Stimulated activated CD8-positive, alpha-beta memory T cell treated with anti-CD3 and anti-CD28 coated beads, Interleukin-4, amount 100 ng/mL, for 4 hours (primary cell): Measurements from ENCODE around the gene KRT222.
A peak's percentile ranks its signal among the peaks of the same experiment; 100 is the strongest.

ENCODE experiments used
- DNase-seq, 2 donors: peaks; one replicate each; pipeline ENCODE4 v3.0.0-alpha.2; 2020; ENCODE audit warnings: low read depth in 2 of 2, low spot score in 1 of 2

KRT222 gene

DNA sequence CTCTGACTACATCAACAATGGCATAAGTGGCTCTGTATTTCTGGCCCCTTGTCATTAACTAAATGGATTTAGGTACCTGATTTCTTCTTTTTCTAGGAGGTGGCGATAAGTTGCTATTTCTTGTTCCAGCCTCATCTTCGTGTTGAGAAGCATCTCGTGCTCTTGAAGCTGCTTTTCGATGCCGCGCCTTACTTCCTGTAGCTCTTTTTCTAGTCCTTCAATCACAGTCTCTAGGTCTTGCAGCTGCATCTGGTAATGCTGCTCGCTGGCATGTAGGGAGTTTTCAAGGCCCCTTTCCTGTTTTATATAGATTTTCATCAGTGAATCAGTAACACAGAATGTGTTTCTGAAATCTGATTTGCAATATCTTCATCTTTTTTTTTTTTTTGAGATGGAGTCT lies 5.1 kb downstream of the KRT222 start:
- no peak for DNase-seq

- no peak for DNase-seq
These were observed 6.6 kb downstream of the KRT222 start for GRCh38 chr17:40658396-40658795.

GRCh38 chr17:40651939-40652338 lies 13.0 kb downstream of the KRT222 start:
- no peak for DNase-seq

GRCh38 chr17:40648384-40648968 lies 16.5 kb downstream of the KRT222 start:
- DNase-seq = no peak

- peak; percentile 37 to 49 for DNase-seq
These were observed 17.2 kb downstream of the KRT222 start, which contains the start of gene SMARCE1 for GRCh38 chr17:40647624-40648383. Gene SMARCE1, minus strand, starts transcription at chr17:40647818. Its CDS starts 2,016 bp downstream, at chr17:40645802.

- peak in 1 of 2 donors; percentile 17 for DNase-seq
These were observed 18.0 kb downstream of the KRT222 start for GRCh38 chr17:40646791-40647623.

DNA sequence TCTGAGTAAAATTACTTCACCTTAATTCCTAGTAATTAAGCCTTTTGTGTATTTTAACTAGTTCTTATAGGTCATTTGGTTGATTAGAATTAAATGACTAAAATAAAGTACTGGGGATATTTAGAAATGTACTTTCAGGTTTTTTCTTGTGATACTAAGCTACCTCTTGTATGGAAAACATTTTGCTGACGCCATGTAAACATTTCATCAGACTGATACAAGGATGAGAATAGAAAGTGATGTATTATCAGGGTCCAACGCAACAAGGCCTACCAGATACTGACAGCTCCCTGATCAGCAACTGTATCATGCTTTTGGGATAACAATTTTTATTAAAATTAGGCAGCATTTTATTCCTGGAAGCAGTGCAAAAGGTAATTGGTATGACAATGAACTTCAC lies 19.0 kb downstream of the KRT222 start:
- DNase-seq = no peak

- no peak for DNase-seq
These were observed 19.7 kb downstream of the KRT222 start for GRCh38 chr17:40645291-40645690.

GRCh38 chr17:40637931-40638330 lies 27.0 kb downstream of the KRT222 start:
- no peak for DNase-seq

DNA sequence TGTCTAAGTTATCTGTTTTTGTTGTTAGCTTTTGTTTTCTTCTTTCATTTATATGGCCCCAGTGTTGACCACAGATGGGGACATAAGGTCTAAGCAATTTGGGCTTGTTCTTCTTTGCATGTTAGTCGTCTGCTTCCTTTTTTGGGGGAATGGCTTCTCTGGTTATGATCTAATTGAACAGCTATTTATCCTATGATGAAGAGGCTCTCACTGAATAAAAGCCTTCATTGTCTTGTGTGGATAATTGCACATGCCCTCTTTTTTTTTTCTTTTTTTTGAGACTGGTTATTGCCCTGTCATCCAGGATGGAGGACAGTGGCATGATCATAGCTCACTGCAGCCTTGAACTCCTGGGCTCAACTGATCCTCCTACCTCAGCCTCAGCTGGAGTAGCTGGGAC lies 31.1 kb downstream of the KRT222 start:
- no peak for DNase-seq

DNA sequence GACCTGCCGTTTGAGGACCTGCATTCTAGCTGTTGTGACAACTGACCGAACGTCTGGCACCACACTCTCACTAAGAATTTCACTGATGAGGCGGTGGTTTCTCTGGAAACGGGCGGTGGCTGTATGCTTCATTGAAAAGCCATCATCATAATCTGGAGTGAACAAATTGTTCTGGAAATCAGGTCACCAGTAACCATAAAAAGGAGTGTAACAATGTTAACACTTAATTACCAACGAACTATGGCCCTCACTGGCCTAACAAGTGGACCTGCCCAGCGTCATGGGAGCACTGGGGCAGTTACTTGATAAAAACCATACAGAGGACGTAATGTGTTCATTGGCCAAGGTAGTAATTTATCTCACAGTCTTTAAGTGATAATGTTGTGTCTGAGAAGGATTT lies 32.8 kb downstream of the KRT222 start:
- DNase-seq = no peak

DNA sequence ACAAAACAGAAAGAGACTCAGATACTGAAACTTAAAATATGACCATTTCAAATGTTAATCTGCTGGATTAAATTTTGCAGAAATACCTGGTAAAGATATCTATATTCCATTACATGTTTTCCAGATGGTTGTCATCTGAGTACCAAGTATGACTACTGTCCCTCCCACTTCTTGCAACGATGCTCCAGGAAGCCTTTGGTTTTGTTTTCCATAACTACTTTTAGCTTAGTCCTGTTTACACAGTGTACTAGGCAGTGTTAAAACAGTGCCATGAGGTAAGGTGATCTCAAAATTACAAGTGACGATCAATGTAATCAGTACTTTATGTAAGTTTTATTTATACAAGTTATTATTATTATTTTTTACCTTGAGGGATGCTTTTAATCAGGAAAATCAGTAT lies 35.1 kb downstream of the KRT222 start:
- no peak for DNase-seq

DNA sequence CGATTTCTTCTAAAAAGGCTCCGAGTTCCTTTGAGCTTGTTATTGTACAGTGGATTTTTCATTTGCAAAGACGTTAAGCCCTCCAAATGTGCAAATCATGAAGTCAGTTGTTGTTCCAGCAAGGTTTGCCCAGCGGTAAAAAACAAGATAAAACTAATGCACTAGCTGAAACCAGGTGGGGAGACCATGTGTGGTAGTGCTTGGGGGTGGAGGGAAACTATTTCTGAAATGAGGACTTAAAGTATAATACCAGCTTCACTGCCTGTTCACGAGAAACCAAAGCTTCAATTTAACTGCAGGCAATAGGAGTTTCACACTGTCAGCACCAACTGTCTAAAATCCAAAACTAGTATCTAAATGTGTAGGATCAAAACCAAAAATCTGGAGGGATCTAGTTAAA lies 39.7 kb downstream of the KRT222 start:
- DNase-seq = no peak

DNA sequence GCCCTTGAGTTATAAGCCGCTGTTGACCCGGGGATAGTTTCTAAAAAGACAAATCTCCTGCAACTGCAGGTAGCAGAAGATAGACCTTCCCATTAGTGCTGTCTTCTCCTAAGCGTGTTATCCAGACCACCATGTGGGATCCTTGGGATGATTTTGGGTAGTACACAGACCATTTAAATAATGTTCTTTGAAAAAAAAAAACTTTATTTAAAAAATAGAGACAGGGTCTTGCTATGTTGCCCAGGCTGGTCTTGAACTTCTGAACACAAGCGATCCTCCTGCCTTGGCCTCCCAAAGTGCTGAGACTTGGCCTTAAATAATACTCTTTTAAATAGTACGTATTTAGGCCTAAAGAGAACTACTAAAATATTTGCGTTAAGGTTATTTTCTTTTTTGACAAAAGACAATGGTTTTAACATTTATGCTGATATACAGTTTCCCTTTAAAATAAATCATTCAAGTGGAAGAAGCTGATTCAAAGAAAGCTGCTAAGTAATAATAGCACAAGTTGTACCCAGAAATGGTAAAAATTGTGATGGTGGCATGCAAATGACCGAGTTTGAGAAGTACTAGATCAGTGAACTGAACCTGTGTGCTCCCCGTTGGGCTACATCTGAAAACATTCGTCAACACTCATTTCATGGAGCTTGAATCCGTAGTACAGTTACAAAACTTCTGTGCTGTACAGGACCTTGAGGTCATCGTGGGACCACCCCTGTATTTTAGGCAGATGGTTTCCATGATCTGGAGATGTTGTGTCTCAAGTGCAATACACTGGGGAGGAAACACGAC lies 41.4 kb downstream of the KRT222 start:
- no peak for DNase-seq

DNA sequence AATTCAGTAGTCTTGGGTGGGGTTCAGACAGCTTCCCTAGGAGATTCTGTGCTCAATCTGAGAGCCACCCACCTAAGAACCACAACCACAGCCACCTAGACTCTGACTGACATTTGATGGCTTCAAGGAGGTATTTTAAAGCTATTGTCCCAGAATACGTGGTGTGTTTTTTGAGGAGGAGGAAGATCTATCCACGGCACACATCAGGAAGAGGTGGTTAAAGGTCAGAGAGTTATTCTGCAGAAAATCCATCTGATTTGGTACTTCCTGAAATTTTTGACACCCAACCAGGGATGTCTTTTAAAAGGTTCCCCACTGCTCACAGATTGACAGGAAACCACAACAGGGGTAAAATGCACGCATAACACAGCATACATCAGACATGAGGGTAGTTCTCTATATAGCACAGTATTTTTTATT lies 42.5 kb downstream of the KRT222 start:
- no peak for DNase-seq

GRCh38 chr17:40621578-40621977 lies 43.4 kb downstream of the KRT222 start:
- no peak for DNase-seq

DNA sequence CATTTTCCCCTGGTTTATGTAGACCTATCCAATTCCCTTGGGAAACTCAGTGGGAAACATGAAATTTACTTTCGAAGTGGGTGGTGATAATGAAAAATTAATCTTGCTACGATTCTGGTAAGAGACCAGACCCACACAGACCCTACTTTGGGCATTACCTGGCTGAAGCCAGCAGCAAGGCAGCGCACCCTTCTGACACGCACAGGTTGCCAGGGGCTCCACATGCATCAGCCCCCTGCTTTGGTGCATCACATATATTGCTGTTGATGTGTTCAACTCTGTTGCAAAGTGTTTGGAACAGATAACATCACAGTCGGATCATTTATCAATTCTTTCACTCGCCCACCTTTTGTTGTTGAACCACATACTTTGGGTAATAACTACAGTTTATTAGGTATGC lies 44.0 kb downstream of the KRT222 start:
- DNase-seq = no peak

- no peak for DNase-seq
These were observed 46.0 kb downstream of the KRT222 start for GRCh38 chr17:40618754-40619625.

DNA sequence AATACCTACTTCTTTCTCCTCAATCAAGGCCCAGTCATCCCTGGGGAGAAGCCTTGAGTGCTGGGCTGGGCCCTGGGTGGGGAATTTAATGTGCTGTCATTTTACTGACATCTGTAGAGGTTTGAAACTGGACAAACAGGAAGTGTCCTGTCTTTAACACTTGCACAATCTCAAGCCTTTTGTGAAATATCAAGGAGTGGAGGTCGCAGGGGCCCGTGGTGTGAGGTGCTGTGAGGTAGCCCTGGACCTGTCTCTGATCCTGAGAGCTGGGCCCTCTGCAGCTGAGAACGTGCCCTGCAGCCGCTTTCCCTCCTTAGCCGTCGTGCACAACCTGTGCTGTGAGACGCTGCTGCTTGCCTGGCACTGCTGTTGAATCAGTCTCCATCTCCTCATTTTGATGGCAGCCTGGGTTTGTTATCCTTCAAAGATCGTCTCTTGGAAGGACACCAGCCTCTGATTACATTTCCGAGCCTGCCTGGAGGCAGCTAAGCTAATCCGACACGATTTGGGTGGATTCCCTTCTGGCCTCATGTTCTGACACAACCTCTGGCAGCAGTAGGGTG lies 47.2 kb downstream of the KRT222 start:
- DNase-seq = no peak

- DNase-seq = no peak
These were observed 48.4 kb downstream of the KRT222 start for GRCh38 chr17:40616592-40616991.
